ENCODE measurements around the gene PDE4A.

The PDE4A gene

GRCh38 chr19:10510301-10510802, 90.0 kb downstream of the PDE4A start:
- peak; percentile 87 for DNase-seq (ENCODE audit: low spot score)

GRCh38 chr19:10513223-10513622, 92.9 kb downstream of the PDE4A start:
- no peak for DNase-seq (ENCODE audit: low spot score)

- DNase-seq (ENCODE audit: low spot score), result no peak
Observed at GRCh38 chr19:10514211-10515145, 94.1 kb downstream of the PDE4A start.

- no peak for DNase-seq (ENCODE audit: low spot score)
Observed at GRCh38 chr19:10516064-10516385, 95.7 kb downstream of the PDE4A start.

- DNase-seq (ENCODE audit: low spot score), result peak; percentile 34
Observed at GRCh38 chr19:10516671-10517286, 96.4 kb downstream of the PDE4A start.

GRCh38 chr19:10517361-10517759, 97.0 kb downstream of the PDE4A start, which contains the start of gene S1PR5:
TSS of gene S1PR5 (minus strand) at chr19:10517447. CDS start at chr19:10515011, 2,436 bp downstream.
- peak; percentile 70 for DNase-seq (ENCODE audit: low spot score)

GRCh38 chr19:10517760-10518443, 97.6 kb downstream of the PDE4A start:
- DNase-seq (ENCODE audit: low spot score), result peak; percentile 69

- DNase-seq (ENCODE audit: low spot score), result peak; percentile 79
Observed at GRCh38 chr19:10518444-10519361, 98.4 kb downstream of the PDE4A start.
